ENCODE results near the gene PSENEN.

DNA sequence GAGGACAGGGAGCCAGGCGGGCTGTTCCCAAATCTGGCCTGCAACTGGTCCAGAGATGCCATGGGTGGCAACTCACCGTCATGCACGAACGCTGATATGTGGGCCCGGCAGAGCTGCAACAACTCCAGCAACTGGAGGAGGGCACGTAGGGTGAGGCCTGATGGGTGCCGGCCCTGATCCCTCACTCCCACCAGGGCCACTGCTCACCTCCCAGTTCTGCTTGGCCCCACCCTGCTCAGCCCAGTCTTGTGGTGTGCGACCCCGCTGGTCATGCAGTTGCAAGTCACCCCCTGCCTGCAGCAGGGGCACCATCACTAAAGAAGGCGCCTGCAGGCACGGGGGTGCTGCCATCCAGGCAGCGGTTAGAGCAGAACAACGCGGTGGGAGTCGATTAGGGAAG lies 46.9 kb downstream of the PSENEN start:
- TF ChIP-seq, protein P1, sequence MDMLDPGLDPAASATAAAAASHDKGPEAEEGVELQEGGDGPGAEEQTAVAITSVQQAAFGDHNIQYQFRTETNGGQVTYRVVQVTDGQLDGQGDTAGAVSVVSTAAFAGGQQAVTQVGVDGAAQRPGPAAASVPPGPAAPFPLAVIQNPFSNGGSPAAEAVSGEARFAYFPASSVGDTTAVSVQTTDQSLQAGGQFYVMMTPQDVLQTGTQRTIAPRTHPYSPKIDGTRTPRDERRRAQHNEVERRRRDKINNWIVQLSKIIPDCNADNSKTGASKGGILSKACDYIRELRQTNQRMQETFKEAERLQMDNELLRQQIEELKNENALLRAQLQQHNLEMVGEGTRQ (IDR thresholded peaks at IDR 0.05; ENCODE audit: low read length), result no peak
- TF ChIP-seq POLR2A (IDR thresholded peaks at IDR 0.05; ENCODE audit: control extremely low read depth in 1 of 2, low read depth in 2 of 2, low read length in 2 of 2), result no peak
- TF ChIP-seq TEAD4 (IDR thresholded peaks at IDR 0.05; ENCODE audit: low read depth, low read length), result no peak
- TF ChIP-seq, protein P2, sequence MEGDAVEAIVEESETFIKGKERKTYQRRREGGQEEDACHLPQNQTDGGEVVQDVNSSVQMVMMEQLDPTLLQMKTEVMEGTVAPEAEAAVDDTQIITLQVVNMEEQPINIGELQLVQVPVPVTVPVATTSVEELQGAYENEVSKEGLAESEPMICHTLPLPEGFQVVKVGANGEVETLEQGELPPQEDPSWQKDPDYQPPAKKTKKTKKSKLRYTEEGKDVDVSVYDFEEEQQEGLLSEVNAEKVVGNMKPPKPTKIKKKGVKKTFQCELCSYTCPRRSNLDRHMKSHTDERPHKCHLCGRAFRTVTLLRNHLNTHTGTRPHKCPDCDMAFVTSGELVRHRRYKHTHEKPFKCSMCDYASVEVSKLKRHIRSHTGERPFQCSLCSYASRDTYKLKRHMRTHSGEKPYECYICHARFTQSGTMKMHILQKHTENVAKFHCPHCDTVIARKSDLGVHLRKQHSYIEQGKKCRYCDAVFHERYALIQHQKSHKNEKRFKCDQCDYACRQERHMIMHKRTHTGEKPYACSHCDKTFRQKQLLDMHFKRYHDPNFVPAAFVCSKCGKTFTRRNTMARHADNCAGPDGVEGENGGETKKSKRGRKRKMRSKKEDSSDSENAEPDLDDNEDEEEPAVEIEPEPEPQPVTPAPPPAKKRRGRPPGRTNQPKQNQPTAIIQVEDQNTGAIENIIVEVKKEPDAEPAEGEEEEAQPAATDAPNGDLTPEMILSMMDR (IDR thresholded peaks at IDR 0.05; ENCODE audit: control extremely low read depth in 1 of 3, insufficient read depth in 1 of 3, low read depth in 1 of 3, low read length in 3 of 3), result no peak
- no peak for TF ChIP-seq EZH2 (IDR thresholded peaks at IDR 0.05; ENCODE audit: low read depth, low read length, severe bottlenecking)
- TF ChIP-seq FOSL1 (IDR thresholded peaks at IDR 0.05; ENCODE audit: insufficient read depth, low read depth, low read length), result no peak
- no peak for TF ChIP-seq TCF12 (IDR thresholded peaks at IDR 0.05; ENCODE audit: low read depth, low read length)
- no peak for TF ChIP-seq EP300 (IDR thresholded peaks at IDR 0.05; ENCODE audit: borderline replicate concordance in 1 of 2, low read depth in 2 of 2, low read length in 2 of 2)
- TF ChIP-seq POLR2AphosphoS5 (IDR thresholded peaks at IDR 0.05; ENCODE audit: low read depth, low read length), result no peak
- no peak for TF ChIP-seq YY1 (IDR thresholded peaks at IDR 0.05; ENCODE audit: low read depth, low read length)
- no peak for TF ChIP-seq NRF1 (IDR thresholded peaks at IDR 0.05; ENCODE audit: low read depth, low read length)

Measured in H1 (cell line).